ENCODE results near the gene PIM1.
"Not testable (repeated sequence)": the region's sequence is repeated elsewhere in the genome, so short reads cannot be mapped to it uniquely, and the experiment has no call there.

Gene PIM1

GRCh38 chr6:37169496-37170272 lies at the start of gene PIM1:
PIM1 (plus strand) TSS chr6:37170152; CDS start chr6:37170576, 424 bp downstream.
- DNase-seq = peak; percentile 100

GRCh38 chr6:37121556-37121955 lies 48.4 kb upstream of the PIM1 start:
- no peak for DNase-seq

GRCh38 chr6:37122861-37123260 lies 47.1 kb upstream of the PIM1 start:
- no peak for DNase-seq

- no peak for DNase-seq
Measured at GRCh38 chr6:37123957-37124729, 45.8 kb upstream of the PIM1 start.

GRCh38 chr6:37125774-37126492 lies 44.0 kb upstream of the PIM1 start:
- DNase-seq = no peak

- no peak for DNase-seq
Measured at GRCh38 chr6:37126493-37126958, 43.4 kb upstream of the PIM1 start.

GRCh38 chr6:37126961-37127616 lies 42.9 kb upstream of the PIM1 start:
- DNase-seq = no peak

- no peak for DNase-seq
Measured at GRCh38 chr6:37127961-37128862, 41.7 kb upstream of the PIM1 start.

GRCh38 chr6:37128863-37129443 lies 41.0 kb upstream of the PIM1 start:
- not testable (repeated sequence) for DNase-seq

- DNase-seq = no peak
Measured at GRCh38 chr6:37129566-37129965, 40.4 kb upstream of the PIM1 start.

- no peak for DNase-seq
Measured at GRCh38 chr6:37130704-37131103, 39.2 kb upstream of the PIM1 start.

GRCh38 chr6:37131104-37131959 lies 38.6 kb upstream of the PIM1 start:
- no peak for DNase-seq

- no peak for DNase-seq
Measured at GRCh38 chr6:37131960-37132253, 38.0 kb upstream of the PIM1 start.

GRCh38 chr6:37134036-37134395 lies 35.9 kb upstream of the PIM1 start:
- no peak for DNase-seq

- DNase-seq = no peak
Measured at GRCh38 chr6:37134396-37135191, 35.4 kb upstream of the PIM1 start.

- DNase-seq = no peak
Measured at GRCh38 chr6:37135835-37136694, 33.9 kb upstream of the PIM1 start.

GRCh38 chr6:37136821-37137200 lies 33.1 kb upstream of the PIM1 start:
- DNase-seq = no peak

GRCh38 chr6:37137201-37138090 lies 32.5 kb upstream of the PIM1 start:
- no peak for DNase-seq

Measured in stimulated activated CD4-positive, alpha-beta T cell treated with anti-CD3 and anti-CD28 coated beads, Interleukin-12 subunit alpha, Interleukin-12 subunit beta, amount 100 ng/mL, for 4 hours (primary cell).